NCI-H2196 treated with DMSO at 0.1 percent for 48 hours (cell line): Measurements from ENCODE around the gene OR10A6.

Experiments
- DNase-seq: peaks from one replicate; lab custom pipeline; 2025; ENCODE audit not compliant: unreplicated experiment; lab: John Stamatoyannopoulos, UW

The OR10A6 gene, protein sequence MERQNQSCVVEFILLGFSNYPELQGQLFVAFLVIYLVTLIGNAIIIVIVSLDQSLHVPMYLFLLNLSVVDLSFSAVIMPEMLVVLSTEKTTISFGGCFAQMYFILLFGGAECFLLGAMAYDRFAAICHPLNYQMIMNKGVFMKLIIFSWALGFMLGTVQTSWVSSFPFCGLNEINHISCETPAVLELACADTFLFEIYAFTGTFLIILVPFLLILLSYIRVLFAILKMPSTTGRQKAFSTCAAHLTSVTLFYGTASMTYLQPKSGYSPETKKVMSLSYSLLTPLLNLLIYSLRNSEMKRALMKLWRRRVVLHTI

DNA sequence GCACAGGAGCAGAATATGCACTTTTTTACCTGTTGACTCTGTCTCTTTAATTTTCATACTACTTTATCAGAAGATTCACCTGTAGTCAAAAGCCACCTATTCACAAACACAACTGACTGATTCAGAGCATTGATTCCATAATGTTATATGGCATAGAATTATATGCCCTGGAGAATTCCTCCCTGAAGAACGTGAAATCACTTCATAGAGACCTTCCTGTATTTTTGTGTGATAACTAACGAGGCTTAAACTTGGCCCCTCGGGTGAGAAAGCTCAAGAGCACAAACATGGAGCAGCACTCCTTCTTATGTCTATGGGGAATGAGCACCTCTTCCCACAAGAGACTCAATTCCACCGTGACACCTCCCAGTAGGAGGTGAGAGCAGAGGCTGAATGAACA lies at the start of gene OR10A6:
Gene OR10A6, minus strand, starts transcription at position 101 of the 400 bp plus-strand sequence. CDS start 2,606 bp downstream, outside the sequence.
- DNase-seq = no peak

DNA sequence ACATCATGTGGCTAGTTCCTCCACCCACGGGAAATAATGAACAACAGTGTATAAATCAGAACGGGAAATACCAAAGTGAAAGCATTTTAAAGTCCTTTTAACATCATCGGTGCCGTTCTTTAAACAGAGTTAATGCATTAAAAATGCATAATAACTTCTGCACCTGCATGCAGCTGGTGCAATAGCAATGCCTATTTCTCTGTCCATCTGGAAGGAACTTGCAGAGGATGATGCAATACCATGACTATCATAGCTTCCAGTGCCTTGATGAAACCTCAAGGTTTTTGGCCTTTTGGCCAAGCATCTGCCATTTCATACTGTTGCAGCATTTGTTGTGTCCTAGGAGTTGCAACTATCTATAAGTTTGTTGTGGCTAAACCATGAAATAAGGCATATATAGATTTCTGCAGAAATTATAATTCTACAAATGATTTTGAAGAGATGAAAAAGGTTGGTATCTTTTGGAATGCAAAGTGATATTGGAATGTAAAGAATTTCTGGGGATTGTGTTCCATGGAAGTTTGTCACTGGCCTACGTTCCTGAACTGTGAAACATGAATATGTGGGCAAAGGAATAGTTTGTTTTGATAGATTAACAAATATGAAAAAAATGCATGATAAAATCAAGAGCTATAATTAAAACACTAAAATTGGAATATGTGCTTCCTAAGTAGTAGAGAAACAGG lies 46.3 kb upstream of the OR10A6 start:
- DNase-seq = no peak

DNA sequence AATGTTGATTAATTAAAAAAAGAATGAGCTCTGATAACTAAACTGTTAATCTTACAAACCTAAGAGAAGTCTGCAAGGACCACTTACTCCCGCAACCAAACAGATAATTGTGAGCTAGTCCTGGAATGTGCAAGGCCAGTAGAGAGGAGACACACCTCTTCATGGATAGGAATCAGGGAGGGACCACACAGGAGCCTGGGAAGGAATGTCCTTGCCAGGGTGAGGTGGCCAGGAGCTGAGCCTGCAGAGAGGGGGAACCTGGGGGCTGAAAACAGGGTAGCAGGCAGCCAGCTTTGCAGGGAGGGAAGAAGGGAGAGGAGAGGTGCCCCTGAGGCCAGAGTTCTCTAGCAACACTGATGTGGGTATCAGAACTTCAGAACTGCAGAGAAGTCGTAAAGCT lies 43.6 kb upstream of the OR10A6 start:
- no peak for DNase-seq

DNA sequence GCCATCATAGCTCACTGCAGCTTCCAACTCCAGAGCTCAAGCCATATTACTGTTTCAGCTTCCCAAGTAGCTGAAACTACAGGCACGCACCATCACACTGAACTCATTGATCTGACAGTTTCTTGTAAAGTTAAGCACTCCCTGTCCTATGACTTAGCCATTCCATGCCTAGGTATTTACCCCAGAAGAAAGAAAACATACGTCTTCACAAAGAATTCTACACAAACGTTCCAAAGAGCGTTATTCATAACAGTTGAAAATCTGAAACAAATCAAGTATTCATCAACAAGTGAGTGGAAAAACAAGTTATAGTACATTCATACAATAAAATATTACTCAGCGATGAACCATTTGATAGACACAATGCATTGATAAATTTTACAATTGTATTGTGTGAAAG lies 41.9 kb upstream of the OR10A6 start:
- DNase-seq = no peak

DNA sequence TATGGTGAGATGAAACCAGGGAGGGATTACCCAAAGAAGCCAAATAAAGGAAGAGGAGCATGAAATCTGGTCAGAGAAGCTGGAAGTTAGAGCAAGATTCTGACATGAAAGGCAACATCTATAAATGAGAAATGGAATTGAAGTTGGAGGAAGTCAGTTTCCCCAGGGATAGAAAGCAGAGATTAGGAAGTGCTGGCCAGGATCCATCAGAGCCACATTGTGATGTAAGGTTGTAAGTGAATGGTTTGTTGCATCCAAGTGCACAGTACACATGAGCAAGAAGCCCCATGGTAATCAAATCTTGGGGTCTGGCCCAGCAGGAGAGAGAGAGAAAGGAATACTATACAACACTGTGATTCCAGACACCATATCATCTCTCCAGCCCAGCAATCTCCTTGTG lies 40.8 kb upstream of the OR10A6 start:
- DNase-seq = no peak

DNA sequence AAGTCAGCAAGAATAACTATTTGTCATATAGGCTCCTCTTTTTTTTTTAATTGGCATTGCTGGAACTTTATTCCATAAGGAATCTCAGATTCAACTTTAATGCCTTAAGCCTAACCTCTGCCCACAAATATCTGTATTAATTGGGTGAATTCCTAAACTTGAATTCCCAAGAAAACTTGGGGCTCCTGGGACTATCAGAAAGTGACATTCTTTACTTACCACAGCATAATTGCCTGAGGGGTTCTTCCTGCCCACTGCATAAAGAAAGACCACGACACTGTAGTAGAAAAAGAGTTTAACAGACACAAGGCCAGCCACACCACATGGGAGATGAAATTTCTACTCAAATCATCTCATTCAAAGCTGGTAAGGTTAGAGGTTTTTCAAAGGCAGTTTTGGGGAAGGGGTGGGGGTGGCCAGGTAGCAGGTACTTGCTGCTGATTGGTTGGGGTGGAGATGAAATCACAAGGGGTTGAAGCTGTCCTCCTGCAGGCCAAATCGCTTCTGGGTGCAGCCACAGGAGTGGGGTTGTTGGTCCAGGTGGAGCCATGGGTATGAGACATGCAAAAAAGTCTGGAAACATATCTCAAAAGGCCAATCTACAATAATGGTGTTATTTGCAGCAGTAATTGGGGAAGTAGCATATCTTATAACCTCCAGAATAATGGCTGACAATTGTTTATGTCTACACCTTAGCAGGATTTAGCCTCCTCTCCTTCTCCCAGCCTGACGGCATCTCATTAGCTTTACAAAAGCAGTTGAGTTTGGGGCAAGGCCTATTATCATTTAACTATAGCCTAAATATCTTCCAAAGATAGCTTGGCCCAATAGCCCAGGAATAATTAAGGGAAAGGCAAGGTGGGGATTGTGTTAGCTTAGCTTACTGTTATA lies 38.9 kb upstream of the OR10A6 start:
- DNase-seq = no peak

DNA sequence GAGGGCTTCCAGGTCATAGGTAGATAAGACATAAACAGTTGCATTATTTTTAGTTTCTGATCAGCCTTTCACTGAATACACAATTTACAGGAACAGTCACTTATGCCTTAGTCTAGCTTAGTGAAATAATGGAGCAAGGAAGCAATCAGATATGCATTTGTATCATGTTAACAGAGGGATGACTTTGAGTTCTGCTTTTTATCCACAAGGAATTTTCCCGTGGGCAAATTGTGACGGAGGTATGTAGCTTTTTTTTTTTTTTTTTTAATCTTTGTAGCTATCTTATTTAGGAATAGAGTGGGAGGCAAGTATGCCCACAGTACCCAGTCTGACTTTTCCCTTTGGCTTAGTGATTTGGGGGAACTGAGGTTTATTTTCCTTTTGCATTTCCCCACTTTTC lies 37.6 kb upstream of the OR10A6 start:
- no peak for DNase-seq

DNA sequence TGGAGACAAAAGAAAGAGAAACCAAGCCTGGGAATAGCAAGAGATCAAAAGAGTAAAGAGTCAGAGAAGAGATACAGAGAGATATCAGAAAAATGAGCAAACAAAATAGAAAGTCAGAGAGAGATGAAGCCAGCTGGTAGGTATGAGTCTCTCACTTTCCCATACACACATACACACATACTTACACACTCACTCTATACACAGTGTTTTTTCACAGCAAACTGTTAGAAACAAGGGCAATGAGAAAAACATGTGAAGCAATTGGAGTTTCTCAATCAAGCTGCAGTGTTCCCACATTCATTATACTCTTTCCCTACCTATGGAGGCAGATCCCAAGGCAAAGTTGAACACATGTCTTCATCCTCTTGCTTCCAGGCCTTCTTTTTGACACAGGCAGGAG lies 36.8 kb upstream of the OR10A6 start:
- no peak for DNase-seq

DNA sequence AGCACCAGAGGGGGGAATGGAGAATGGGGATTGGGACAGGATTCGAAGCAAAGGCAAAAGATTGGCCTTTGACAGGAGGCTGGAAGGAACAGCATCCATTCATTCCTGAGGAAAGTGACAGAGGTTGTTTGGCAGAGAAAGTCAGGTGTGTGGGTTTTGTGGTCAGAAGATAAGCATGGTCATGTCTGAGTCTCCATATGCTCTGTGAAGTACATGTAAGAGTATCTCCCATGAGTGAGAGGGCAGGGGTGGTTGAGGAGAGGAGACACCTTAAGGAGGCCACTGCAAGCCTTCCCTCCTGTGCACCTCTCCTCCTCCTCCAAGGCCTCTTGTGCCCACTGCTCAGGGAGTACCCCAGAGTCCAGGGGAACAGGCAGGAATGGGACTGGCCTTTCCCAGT lies 36.0 kb upstream of the OR10A6 start:
- no peak for DNase-seq

DNA sequence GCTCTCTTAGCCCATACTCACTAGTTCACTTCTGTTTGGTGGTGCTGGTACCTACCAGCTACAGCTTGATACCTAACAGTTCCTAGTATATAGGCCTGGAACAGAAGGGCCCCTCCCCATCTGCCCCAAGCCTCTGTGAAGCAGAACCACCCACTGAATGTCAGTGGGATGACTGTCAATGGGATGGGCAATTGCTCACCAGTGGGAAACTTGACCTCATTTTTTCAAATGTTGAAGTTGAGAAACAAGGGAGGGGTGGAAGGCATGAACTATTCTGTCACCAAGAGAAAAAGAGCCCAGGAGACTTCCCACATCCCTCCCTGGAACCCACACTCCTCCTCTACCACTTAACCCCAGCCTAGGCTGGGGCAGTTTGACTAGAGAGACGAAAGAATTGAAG lies 34.3 kb upstream of the OR10A6 start, which contains the start of gene NLRP10:
Gene NLRP10, minus strand, starts transcription at position 62 of the 400 bp plus-strand sequence. CDS start 1,952 bp downstream, outside the sequence.
- DNase-seq = no peak

DNA sequence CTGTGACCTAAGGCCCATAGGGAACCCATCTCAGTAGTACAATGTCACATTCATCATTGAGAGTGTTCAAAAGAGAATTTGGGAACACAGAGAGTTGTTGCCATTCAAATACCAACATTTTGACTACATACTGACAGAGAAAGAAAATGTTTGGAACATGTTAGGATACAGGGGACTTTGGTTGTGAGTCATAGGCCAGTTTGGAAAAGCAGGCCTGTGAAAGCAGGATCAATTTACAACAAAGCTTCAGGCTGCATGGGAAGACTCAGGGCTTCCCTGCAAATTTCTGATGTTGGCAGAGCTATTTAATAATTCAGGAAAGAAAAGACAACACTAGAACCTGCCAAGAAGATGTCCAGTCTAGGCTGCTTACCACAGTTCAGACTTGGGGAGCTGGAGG lies 33.8 kb upstream of the OR10A6 start:
- no peak for DNase-seq

DNA sequence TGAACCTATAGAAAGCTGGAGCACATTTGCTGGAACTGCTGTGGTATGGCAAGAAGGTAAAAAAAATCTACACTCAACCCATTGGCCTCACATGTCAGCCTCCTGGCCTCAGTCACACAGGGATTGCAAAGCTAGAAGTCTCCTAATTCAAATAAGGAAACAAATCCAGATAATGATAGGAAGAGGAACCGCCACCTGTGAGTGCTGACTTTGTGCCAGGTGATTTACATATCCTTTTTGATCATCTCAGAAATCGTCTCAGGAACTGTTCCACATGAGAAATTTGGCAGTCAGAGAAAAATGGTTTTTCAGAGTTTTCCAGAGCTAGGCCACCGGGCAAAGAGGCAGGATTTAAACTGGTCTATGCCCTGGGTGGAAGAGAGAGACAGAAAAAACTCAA lies 33.2 kb upstream of the OR10A6 start:
- no peak for DNase-seq

DNA sequence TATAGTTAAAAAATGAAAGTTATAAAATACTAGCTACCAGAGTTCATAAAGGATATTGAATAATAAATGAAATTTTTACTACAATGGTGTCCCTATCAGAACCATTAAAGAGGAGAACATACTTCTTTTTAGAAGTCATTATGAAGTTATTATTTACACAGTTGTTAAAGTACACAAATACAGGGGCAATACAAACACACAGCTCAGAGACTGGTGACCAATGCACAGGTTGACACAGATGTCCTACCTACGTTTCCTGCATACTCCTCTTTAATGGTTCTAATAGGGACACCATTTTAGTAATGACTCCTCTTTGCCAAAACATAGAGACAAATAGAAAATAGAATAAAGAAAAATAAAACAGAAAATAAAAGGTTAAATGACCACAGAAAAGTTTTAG lies 24.1 kb upstream of the OR10A6 start:
- no peak for DNase-seq

DNA sequence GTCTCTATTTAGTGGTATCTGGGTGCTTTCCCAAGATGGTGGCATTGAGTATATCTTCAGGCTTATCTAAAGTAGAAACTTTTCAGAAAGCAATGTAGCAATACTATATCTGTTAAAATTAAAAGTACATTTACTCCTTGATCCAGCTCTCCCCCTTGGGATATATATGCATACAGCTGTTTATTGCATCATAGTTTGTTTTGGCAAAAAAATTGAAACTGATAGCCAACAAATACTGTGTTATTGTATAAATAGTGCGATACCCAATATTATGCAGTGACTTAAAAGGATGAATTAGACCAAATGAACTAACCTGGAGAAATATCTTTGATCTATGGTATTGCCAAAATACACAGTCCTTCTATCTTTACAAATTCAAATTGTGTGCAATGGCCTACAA lies 18.9 kb upstream of the OR10A6 start:
- no peak for DNase-seq

DNA sequence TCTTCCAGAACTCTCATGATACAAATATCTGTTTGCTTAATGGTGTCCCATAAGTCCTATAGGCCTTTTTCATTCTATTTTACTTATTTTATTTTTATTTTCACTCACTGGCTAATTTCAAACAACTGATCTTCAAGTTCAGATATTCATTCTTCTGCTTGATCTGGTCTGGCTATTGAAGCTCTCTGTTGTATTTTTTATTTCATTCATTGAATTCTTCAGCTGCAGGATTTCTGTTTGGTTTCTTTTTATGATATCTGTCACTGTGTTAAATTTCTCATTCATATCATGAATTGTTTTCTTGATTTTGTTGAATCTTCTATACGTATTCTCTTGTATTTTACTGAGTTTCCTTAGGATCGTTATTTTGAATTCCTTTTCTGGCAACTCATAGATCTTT lies 13.1 kb upstream of the OR10A6 start:
- no peak for DNase-seq

DNA sequence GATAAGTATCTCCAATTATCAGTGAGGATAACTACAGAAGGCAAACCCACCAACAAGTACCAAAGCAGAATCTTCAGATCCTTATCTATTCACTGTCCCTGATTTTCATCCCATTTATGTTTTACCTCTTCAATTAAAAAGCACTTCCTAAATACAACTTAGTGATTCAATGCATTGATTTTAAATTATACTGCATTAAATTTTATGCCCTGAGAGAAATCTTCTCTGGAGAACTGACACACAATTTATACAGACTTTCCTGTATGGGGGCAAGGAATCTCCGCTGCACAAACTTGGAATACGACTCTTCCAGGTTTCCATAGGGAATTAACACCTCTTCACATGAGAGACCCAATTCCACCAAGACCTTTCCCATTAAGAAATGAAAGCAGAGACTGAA lies 10.5 kb upstream of the OR10A6 start, which contains the start of gene OR10A3:
Gene OR10A3, minus strand, starts transcription at position 101 of the 400 bp plus-strand sequence. CDS start 2,188 bp downstream, outside the sequence.
- no peak for DNase-seq

DNA sequence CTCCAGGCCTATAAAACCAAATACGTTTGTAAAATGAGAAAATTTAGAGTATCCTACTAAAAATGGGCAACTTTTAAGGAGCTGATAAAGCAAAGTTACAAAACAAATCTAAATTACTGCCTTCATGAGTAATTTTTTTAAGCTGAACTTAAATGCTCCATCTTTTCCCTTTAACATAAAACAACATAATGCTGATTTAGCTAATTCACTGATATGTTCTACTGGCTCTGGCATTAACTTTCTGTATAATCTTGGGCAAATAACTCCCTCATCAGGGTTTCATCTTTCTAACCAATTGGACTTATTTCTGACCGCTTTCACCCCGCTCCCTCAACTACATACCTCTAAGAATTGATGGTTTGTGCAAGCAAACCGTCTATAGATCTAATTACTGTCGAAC lies 10.1 kb upstream of the OR10A6 start:
- DNase-seq = no peak

DNA sequence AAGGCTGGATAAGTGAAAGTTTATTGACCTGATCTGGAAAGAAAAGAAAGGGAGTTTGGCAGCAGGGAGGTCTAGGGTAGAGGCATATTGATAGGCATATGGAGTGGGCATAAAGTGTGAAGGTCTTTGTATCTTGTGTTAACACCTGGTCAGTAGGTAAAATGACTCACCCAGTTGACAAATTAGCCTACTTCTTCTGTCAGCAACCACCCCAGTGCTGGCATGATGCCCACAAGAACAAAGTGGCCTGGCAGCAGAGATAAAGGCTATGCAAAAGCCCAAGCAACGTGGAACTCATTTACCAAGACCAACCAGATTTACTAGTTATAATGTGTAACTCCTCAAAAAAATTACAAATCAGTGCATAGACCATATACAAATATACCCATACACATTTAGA lies 5.5 kb upstream of the OR10A6 start:
- DNase-seq = no peak

DNA sequence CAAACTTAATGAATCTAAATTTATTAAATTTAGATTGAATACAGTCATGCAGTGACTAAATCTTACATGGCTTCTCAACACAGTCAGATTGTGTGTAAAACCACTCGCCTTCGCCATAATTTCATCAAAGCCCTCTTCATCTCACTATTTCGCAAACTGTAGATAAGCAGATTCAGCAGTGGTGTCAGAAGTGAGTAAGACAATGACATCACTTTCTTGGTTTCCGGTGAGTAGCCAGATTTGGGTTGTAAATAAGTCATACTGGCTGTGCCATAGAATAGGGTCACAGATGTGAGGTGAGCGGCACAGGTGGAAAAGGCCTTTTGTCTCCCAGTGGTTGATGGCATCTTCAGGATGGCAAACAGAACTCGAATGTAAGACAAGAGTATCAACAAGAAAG lies 3.4 kb downstream of the OR10A6 start:
- no peak for DNase-seq

DNA sequence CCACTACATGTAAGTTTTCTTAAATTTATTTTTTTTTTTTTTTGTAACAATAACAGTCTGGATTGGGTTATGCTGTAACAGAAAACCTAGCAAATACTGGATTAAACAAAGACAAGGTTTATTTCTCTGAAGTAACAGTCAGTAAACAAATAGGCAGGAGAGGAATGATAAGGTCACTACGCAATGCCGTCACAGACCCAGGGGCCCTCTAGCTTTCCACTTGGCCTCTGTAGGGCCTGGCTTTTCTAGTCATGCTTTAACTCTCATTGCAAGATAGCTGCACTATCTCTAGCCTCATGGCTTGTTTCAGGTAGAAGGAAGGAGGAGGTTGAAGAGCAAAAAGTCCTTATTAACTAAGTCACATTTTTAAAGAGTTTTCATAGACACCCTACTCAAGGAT lies 6.5 kb downstream of the OR10A6 start:
- no peak for DNase-seq

DNA sequence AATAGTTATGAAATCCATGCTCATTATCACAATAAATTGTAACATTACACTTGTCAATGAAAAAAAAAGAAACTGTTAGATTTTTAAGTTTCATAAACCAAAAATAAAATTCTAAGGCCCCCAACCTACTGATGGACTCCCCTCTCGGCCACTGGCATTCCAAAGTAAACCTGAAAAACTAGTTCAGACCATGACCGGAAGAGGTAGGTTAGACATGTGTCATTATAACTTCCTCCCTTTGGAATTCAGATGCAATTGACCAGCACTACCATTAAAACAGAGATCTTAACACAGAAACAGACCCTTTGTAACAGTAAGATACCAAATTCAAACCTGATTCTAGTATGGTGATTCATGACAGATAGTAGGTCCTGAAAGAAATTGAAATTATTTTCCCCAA lies 12.9 kb downstream of the OR10A6 start:
- DNase-seq = no peak

DNA sequence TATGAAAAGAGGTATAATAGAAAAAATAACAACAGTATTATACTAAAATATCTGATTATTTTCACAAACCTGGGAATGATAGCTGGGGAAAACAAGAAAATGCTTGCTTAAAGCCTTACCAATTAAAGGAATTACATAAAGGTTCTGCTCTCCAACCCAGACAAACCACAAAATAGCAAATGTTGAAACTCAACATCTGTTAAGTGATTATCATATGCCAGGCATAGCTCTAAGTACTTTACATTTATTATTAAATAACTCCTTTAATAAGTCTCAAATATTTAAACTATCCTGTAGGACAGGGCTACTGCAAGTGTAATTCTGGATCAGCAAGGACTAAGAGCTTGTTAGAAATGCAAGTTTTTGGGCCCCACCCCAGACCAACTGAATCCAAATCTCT lies 20.1 kb downstream of the OR10A6 start:
- no peak for DNase-seq
